Activated CD4-positive, alpha-beta memory T cell treated with anti-CD3 and anti-CD28 coated beads for 36 hours (primary cell): ENCODE data around the gene IRGQ. TPM values are rescaled to one million over a fixed set of nuclear protein-coding genes. Genes with fewer than 3 reads are reported as not detected.
A peak's percentile ranks its signal among the peaks of the same experiment; 100 is the strongest.

ENCODE experiments used
- CTCF ChIA-PET: fragments of 350-600 bp; sonication (Branson Sonifier 250); formaldehyde crosslinking; loops from one replicate; lab custom pipeline; 2021; ENCODE audit warnings: antibody characterized with exemption, inconsistent platforms; lab: Charles Lee
- POLR2A ChIA-PET: fragments of 350-600 bp; sonication (Branson Sonifier 250); formaldehyde crosslinking; loops from one replicate; lab custom pipeline; 2021; ENCODE audit warnings: antibody characterized with exemption; lab: Charles Lee
- DNase-seq: peaks from one replicate; pipeline ENCODE4 v3.0.0-alpha.2; 2020
- H3K27ac Mint-ChIP-seq: one replicate; pipeline ENCODE4 v1.8.0; 2021; ENCODE audit warnings: mixed read lengths
- H3K27me3 Mint-ChIP-seq: one replicate; pipeline ENCODE4 v1.8.0; 2021; ENCODE audit warnings: mixed read lengths
- H3K36me3 Mint-ChIP-seq: one replicate; pipeline ENCODE4 v1.8.0; 2021; ENCODE audit warnings: mixed read lengths
- H3K4me1 Mint-ChIP-seq: one replicate; pipeline ENCODE4 v1.8.0; 2021; ENCODE audit warnings: low read depth, mixed read lengths
- H3K4me3 Mint-ChIP-seq: one replicate; pipeline ENCODE4 v1.8.0; 2021; ENCODE audit warnings: mild to moderate bottlenecking, mixed read lengths
- H3K9me3 Mint-ChIP-seq: one replicate; pipeline ENCODE4 v1.8.0; 2021; ENCODE audit warnings: mixed read lengths
- intact Hi-C: fragments of 100-400 bp; cut with micrococcal nuclease; formaldehyde crosslinking; loops from one replicate; pipeline ENCODE4 v1.15.1; 2023
- total RNA-seq, 2 experiments: library from RNA; stranded (reverse); gene quantifications; one replicate each; pipeline ENCODE4 v1.2.3, GENCODE V29; 2021

The IRGQ gene
- total RNA-seq, 2 experiments from 2014 or later = 18.3 to 19.9 TPM

GRCh38 chr19:43563816-43564457, 32.0 kb downstream of the IRGQ start:
- H3K27ac Mint-ChIP-seq = peak overlapping the region; percentile 95
- no peak overlapping the region for H3K4me3 Mint-ChIP-seq
- intact Hi-C loops = loop anchor here (2.0 kb wide), 2 partner anchors 31 to 55 kb away; partner anchors contain the start of genes ZNF428 and ZNF575
- peaks cover 22% of the 10 kb centered on the region for H3K36me3 Mint-ChIP-seq
- CTCF ChIA-PET = interaction anchor here (1.1 to 1.2 kb wide), 2 partner anchors 9 to 31 kb away, joined by 3 to 4 read pairs; no protein-coding TSS in a partner anchor
- H3K9me3 Mint-ChIP-seq = no peaks in the 10 kb centered on the region
- POLR2A ChIA-PET = interaction anchor here (1.1 kb wide), 2 partner anchors 10 to 12 kb away, joined by 3 to 5 read pairs; partner anchors contain the start of genes PINLYP and XRCC1
- H3K27me3 Mint-ChIP-seq = no peaks in the 10 kb centered on the region
- DNase-seq = no peak
- H3K4me1 Mint-ChIP-seq = peaks cover 38% of the 10 kb centered on the region

- H3K4me1 Mint-ChIP-seq = peaks cover 38% of the 10 kb centered on the region
- peak; percentile 86 for DNase-seq
- CTCF ChIA-PET = interaction anchor here (1.1 to 1.2 kb wide), 2 partner anchors 8 to 32 kb away, joined by 3 to 4 read pairs; no protein-coding TSS in a partner anchor
- intact Hi-C loops = loop anchor here (1.0 to 2.0 kb wide), 4 partner anchors 13 to 56 kb away; partner anchors contain the start of genes IRGQ, PINLYP, XRCC1 and ZNF428
- peak overlapping the region; percentile 40 for H3K4me3 Mint-ChIP-seq
- H3K27me3 Mint-ChIP-seq = no peaks in the 10 kb centered on the region
- peaks cover 22% of the 10 kb centered on the region for H3K36me3 Mint-ChIP-seq
- H3K9me3 Mint-ChIP-seq = no peaks in the 10 kb centered on the region
- H3K27ac Mint-ChIP-seq = peak overlapping the region; percentile 95
- POLR2A ChIA-PET = interaction anchor here (1.1 kb wide), 1 partner anchor 13 kb away, joined by 3 read pairs; the partner anchor contains the start of genes PINLYP and XRCC1
These were observed 33.2 kb downstream of the IRGQ start for GRCh38 chr19:43562698-43563241.

- peaks cover 40% of the 10 kb centered on the region for H3K4me1 Mint-ChIP-seq
- ChIA-PET CTCF (no interaction called here), POLR2A (no interaction called here)
These were observed 33.7 kb downstream of the IRGQ start for GRCh38 chr19:43562226-43562697.

GRCh38 chr19:43561139-43561970, 34.6 kb downstream of the IRGQ start:
- H3K4me3 Mint-ChIP-seq = no peak overlapping the region
- intact Hi-C loops = no loop called here

More at GRCh38 chr19:43562226-43562697, 33.7 kb downstream of the IRGQ start:
- no peaks in the 10 kb centered on the region for H3K9me3 Mint-ChIP-seq
- H3K4me3 Mint-ChIP-seq = no peak overlapping the region
- H3K36me3 Mint-ChIP-seq = peaks cover 22% of the 10 kb centered on the region
- no peaks in the 10 kb centered on the region for H3K27me3 Mint-ChIP-seq
- H3K27ac Mint-ChIP-seq = peak overlapping the region; percentile 95
- intact Hi-C loops = loop anchor here (1.0 to 2.0 kb wide), 4 partner anchors 13 to 57 kb away; partner anchors contain the start of genes IRGQ, PINLYP, XRCC1 and ZNF428
- no peak for DNase-seq

GRCh38 chr19:43560687-43561086, 35.2 kb downstream of the IRGQ start:
- Mint-ChIP-seq H3K27ac (peak overlapping the region; percentile 95), H3K9me3 (no peaks in the 10 kb centered on the region), H3K4me1 (peaks cover 38% of the 10 kb centered on the region), H3K4me3 (no peak overlapping the region), H3K27me3 (no peaks in the 10 kb centered on the region), H3K36me3 (peaks cover 22% of the 10 kb centered on the region)
- DNase-seq = no peak
- CTCF ChIA-PET = interaction anchor here (1.5 to 2.3 kb wide), 2 partner anchors 34 to 41 kb away, joined by 5 to 10 read pairs; no protein-coding TSS in a partner anchor
- POLR2A ChIA-PET = interaction anchor here (0.5 kb wide), 1 partner anchor 185 kb away, joined by 5 read pairs; no protein-coding TSS in a partner anchor
- intact Hi-C loops = no loop called here

More at GRCh38 chr19:43561139-43561970, 34.6 kb downstream of the IRGQ start:
- CTCF ChIA-PET = interaction anchor here (0.7 to 2.3 kb wide), 2 partner anchors 33 to 107 kb away, joined by 4 to 10 read pairs; no protein-coding TSS in a partner anchor
- Mint-ChIP-seq H3K27ac (peak overlapping the region; percentile 95), H3K36me3 (peaks cover 22% of the 10 kb centered on the region), H3K9me3 (no peaks in the 10 kb centered on the region), H3K27me3 (no peaks in the 10 kb centered on the region), H3K4me1 (peaks cover 38% of the 10 kb centered on the region)
- POLR2A ChIA-PET = interaction anchor here (0.5 kb wide), 1 partner anchor 185 kb away, joined by 5 read pairs; no protein-coding TSS in a partner anchor
- DNase-seq = no peak

GRCh38 chr19:43555185-43555770, 40.7 kb downstream of the IRGQ start:
- peaks cover 9% of the 10 kb centered on the region for H3K4me1 Mint-ChIP-seq
- peaks cover 23% of the 10 kb centered on the region for H3K36me3 Mint-ChIP-seq
- ChIA-PET CTCF (interaction anchor here (0.6 to 6.6 kb wide), 42 partner anchors 8 to 261 kb away, joined by 3 to 145 read pairs (median 6); partner anchors contain the start of genes IRGQ, PHLDB3, PINLYP and XRCC1), POLR2A (interaction anchor here (2.3 kb wide), 1 partner anchor 40 kb away, joined by 11 read pairs; the partner anchor contains the start of genes IRGQ and ZNF576)
- no peak overlapping the region for H3K4me3 Mint-ChIP-seq
- no peaks in the 10 kb centered on the region for H3K27me3 Mint-ChIP-seq
- no peaks in the 10 kb centered on the region for H3K9me3 Mint-ChIP-seq
- peak overlapping the region; percentile 38 for H3K27ac Mint-ChIP-seq
- DNase-seq = peak; percentile 87
- intact Hi-C loops = loop anchor here (1.0 to 2.0 kb wide), 2 partner anchors 20 to 41 kb away; partner anchors contain the start of genes IRGQ, PINLYP, XRCC1 and ZNF576

GRCh38 chr19:43554317-43554895, 41.5 kb downstream of the IRGQ start:
- ChIA-PET CTCF (interaction anchor here (1.0 to 6.6 kb wide), 33 partner anchors 7 to 255 kb away, joined by 3 to 145 read pairs (median 6); partner anchors contain the start of genes IRGQ, PHLDB3, PINLYP and XRCC1), POLR2A (interaction anchor here (1.7 to 2.3 kb wide), 2 partner anchors 25 to 41 kb away, joined by 3 to 11 read pairs; partner anchors contain the start of genes IRGQ and ZNF576)
- H3K9me3 Mint-ChIP-seq = no peaks in the 10 kb centered on the region
- no peak overlapping the region for H3K27ac Mint-ChIP-seq
- peaks cover 9% of the 10 kb centered on the region for H3K4me1 Mint-ChIP-seq
- no peaks in the 10 kb centered on the region for H3K27me3 Mint-ChIP-seq
- H3K36me3 Mint-ChIP-seq = peaks cover 23% of the 10 kb centered on the region
- no peak overlapping the region for H3K4me3 Mint-ChIP-seq
- intact Hi-C loops = loop anchor here (2.0 kb wide), 1 partner anchor 20 kb away; the partner anchor contains the start of genes PINLYP and XRCC1
- no peak for DNase-seq

- ChIA-PET POLR2A (interaction anchor here (1.2 to 1.7 kb wide), 2 partner anchors 25 to 42 kb away, joined by 3 read pairs; partner anchors contain the start of genes IRGQ and ZNF576), CTCF (interaction anchor here (2.2 to 6.6 kb wide), 5 partner anchors 19 to 114 kb away, joined by 9 to 145 read pairs (median 24); partner anchors contain the start of genes IRGQ, PINLYP, XRCC1 and ZNF575)
- DNase-seq = no peak
- Mint-ChIP-seq H3K9me3 (no peaks in the 10 kb centered on the region), H3K4me3 (no peak overlapping the region), H3K27ac (no peak overlapping the region), H3K36me3 (peaks cover 25% of the 10 kb centered on the region), H3K27me3 (no peaks in the 10 kb centered on the region), H3K4me1 (peaks cover 9% of the 10 kb centered on the region)
- intact Hi-C loops = loop anchor here (2.0 kb wide), 1 partner anchor 21 kb away; the partner anchor contains the start of genes PINLYP and XRCC1
These were observed 42.3 kb downstream of the IRGQ start for GRCh38 chr19:43553656-43554055.

GRCh38 chr19:43552616-43553015, 43.3 kb downstream of the IRGQ start:
- CTCF ChIA-PET = interaction anchor here (5.6 to 6.6 kb wide), 2 partner anchors 18 to 44 kb away, joined by 79 to 145 read pairs; partner anchors contain the start of genes IRGQ, ZNF575 and ZNF576
- intact Hi-C loops = no loop called here
- POLR2A ChIA-PET = interaction anchor here (1.2 kb wide), 1 partner anchor 43 kb away, joined by 3 read pairs; the partner anchor contains the start of genes IRGQ and ZNF576
- Mint-ChIP-seq H3K27ac (no peak overlapping the region), H3K9me3 (no peaks in the 10 kb centered on the region), H3K4me1 (peaks cover 9% of the 10 kb centered on the region), H3K27me3 (no peaks in the 10 kb centered on the region), H3K4me3 (no peak overlapping the region), H3K36me3 (peaks cover 25% of the 10 kb centered on the region)
- DNase-seq = no peak

- Mint-ChIP-seq H3K4me1 (peaks cover 6% of the 10 kb centered on the region), H3K4me3 (no peak overlapping the region), H3K9me3 (no peaks in the 10 kb centered on the region), H3K36me3 (peaks cover 25% of the 10 kb centered on the region), H3K27me3 (no peaks in the 10 kb centered on the region), H3K27ac (no peak overlapping the region)
- POLR2A ChIA-PET = no interaction called here
- DNase-seq = no peak
- CTCF ChIA-PET = interaction anchor here (5.6 to 6.6 kb wide), 2 partner anchors 17 to 44 kb away, joined by 79 to 145 read pairs; partner anchors contain the start of genes IRGQ, ZNF575 and ZNF576
- intact Hi-C loops = no loop called here
These were observed 43.8 kb downstream of the IRGQ start for GRCh38 chr19:43552198-43552450.
